Gastroesophageal sphincter (tissue), 3 donors: ENCODE results near the gene PLCB4.

Experiments
- POLR2A ChIP-seq, 2 donors: fragments of 450-650 bp; IDR thresholded peaks; one replicate each; pipeline ENCODE4 v1.6.1; 2017; ENCODE audit warnings: antibody characterized with exemption in 2 of 2, mild to moderate bottlenecking in 2 of 2, moderate library complexity in 1 of 2
- POLR2AphosphoS5 ChIP-seq: sonication (generic); formaldehyde crosslinking; IDR thresholded peaks from one replicate; pipeline ENCODE4 v1.6.1; 2017; ENCODE audit warnings: antibody characterized with exemption
- TF ChIP-seq, protein P1 (sequence below), 4 experiments: fragments of 200-600 bp in 2 of 4; fragments of 450-650 bp in 2 of 4; sonication (generic) in 1 of 4; IDR thresholded peaks; one replicate each; pipeline ENCODE4 v1.5.1; 2017 to 2019; ENCODE audit warnings: antibody characterized with exemption in 4 of 4, mild to moderate bottlenecking in 2 of 4, moderate library complexity in 2 of 4

DNA sequence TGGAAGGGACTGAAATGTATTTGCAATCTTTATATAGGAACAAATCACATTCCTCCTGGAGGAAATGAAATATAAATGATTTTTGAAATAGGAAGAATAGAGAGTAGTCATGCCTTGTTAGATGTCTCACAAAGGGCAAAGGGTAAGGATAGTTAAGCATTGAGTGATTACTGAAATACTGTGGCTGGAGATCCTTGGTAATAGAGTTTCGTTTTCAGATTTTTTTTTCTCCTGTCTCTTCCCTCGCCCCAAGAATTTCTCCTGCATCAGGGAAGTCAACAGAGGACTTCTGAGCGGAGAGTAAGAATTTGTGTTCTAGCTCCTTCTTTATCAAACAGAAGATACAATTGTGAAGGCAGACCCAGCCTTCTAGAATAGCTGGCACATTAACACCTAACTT is 79.4 kb downstream of the PLCB4 start:
- TF ChIP-seq POLR2AphosphoS5 (no peak), POLR2A (IDR thresholded peaks at IDR 0.05) (no peak)
- TF ChIP-seq, protein P1, sequence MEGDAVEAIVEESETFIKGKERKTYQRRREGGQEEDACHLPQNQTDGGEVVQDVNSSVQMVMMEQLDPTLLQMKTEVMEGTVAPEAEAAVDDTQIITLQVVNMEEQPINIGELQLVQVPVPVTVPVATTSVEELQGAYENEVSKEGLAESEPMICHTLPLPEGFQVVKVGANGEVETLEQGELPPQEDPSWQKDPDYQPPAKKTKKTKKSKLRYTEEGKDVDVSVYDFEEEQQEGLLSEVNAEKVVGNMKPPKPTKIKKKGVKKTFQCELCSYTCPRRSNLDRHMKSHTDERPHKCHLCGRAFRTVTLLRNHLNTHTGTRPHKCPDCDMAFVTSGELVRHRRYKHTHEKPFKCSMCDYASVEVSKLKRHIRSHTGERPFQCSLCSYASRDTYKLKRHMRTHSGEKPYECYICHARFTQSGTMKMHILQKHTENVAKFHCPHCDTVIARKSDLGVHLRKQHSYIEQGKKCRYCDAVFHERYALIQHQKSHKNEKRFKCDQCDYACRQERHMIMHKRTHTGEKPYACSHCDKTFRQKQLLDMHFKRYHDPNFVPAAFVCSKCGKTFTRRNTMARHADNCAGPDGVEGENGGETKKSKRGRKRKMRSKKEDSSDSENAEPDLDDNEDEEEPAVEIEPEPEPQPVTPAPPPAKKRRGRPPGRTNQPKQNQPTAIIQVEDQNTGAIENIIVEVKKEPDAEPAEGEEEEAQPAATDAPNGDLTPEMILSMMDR (IDR thresholded peaks at IDR 0.05): no peak
